K562 (cell line): ENCODE measurements around the gene RAD1. TPM values are rescaled to one million over a fixed set of nuclear protein-coding genes. Genes with fewer than 3 reads are reported as not detected.

Experiments used
- ATAC-seq: fragments of 200-7000 bp; cut with Tn5 transposase; 3 replicates; pipeline ENCODE4 v1.9.1; 2020; ENCODE audit warnings: moderate library complexity
- BruUV-seq: library from RNA; stranded (reverse); fragments of 400-500 nt; replicated peaks from 2 replicates; lab custom pipeline; 2021; lab: Mats Ljungman, UMichigan
- CTCF ChIA-PET: fragments of 300-600 bp; formaldehyde crosslinking; extraction: SDS; loops from one replicate; lab custom pipeline; 2021; ENCODE audit warnings: low intra/inter-chr PET ratio; lab: Yijun Ruan, JAX
- POLR2A ChIA-PET: fragments of 300-600, 350-650 bp; sonication (Branson Sonifier 250); formaldehyde crosslinking; extraction: SDS; loops from one replicate; lab custom pipeline; 2021; ENCODE audit warnings: antibody characterized with exemption, inconsistent platforms; lab: Yijun Ruan, JAX
- DNase-seq, 4 experiments: peaks; one replicate each; pipeline versions ENCODE4 v3.0.0 to v3.0.0-alpha.2; 2011 to 2018; ENCODE audit warnings: low spot score in 3 of 4, mixed read lengths in 3 of 4; ENCODE audit errors: extremely low read depth in 1 of 4
- FAIRE-seq: peaks from 2 replicates; lab custom pipeline; 2011; peaks lifted over from hg19 to GRCh38; lab: Jason Lieb, UNC
- H2AFZ ChIP-seq: 2 replicates; pipeline ENCODE4 v1.6.0; 2011; ENCODE audit warnings: low read depth, low read length, control low read depth, inconsistent platforms
- H3K27ac ChIP-seq: fragments of 200-600 bp; 3 replicates; pipeline ENCODE4 v1.8.0; 2011; ENCODE audit warnings: low read depth, mild to moderate bottlenecking, control low read depth, inconsistent platforms, low read length, moderate library complexity, mixed read lengths; ENCODE audit errors: extremely low read depth
- H3K27me3 ChIP-seq, 2 experiments: fragments of 300-600 bp in 1 of 2; 2 replicates in 1 of 2; 3 replicates in 1 of 2; pipeline versions ENCODE4 v1.6.0 to v1.8.0; 2011; ENCODE audit warnings: inconsistent platforms in 2 of 2, low read length in 2 of 2, mild to moderate bottlenecking in 1 of 2, mixed read lengths in 1 of 2, moderate library complexity in 1 of 2; ENCODE audit not compliant: control insufficient read depth in 2 of 2, insufficient read depth in 2 of 2
- H3K36me3 ChIP-seq: fragments of 300-600 bp; 3 replicates; pipeline ENCODE4 v1.8.0; 2011; ENCODE audit warnings: mild to moderate bottlenecking, low read length, inconsistent platforms; ENCODE audit not compliant: control insufficient read depth, insufficient read depth
- H3K4me1 ChIP-seq, 2 experiments: fragments of 200-600 bp in 1 of 2; replicated peaks in 1 of 2; 2 replicates in 1 of 2; 3 replicates in 1 of 2; pipeline versions ENCODE4 v1.5.1 to v1.8.0; 2011; ENCODE audit warnings: inconsistent platforms in 2 of 2, low read length in 2 of 2, mild to moderate bottlenecking in 1 of 2, mixed read lengths in 1 of 2, moderate library complexity in 1 of 2; ENCODE audit not compliant: control insufficient read depth in 2 of 2, insufficient read depth in 2 of 2
- H3K4me2 ChIP-seq: 2 replicates; pipeline ENCODE4 v1.6.1; 2011; ENCODE audit warnings: low read length, control low read depth, inconsistent platforms, mixed read lengths; ENCODE audit not compliant: insufficient read depth
- H3K4me3 ChIP-seq: fragments of 200-600 bp; sonication (generic), shearing (Covaris generic); 2 replicates; pipeline ENCODE4 v1.5.1; 2016; ENCODE audit warnings: control low read depth, inconsistent platforms
- H3K79me2 ChIP-seq: fragments of 200-600 bp; 3 replicates; pipeline ENCODE4 v1.8.0; 2011; ENCODE audit warnings: low read length, inconsistent platforms; ENCODE audit not compliant: control insufficient read depth, insufficient read depth
- H3K9ac ChIP-seq, 2 experiments: 2 replicates each; pipeline versions ENCODE4 v1.6.0 to v1.6.1; 2011; ENCODE audit warnings: low read depth in 2 of 2, low read length in 2 of 2, control low read depth in 1 of 2, inconsistent platforms in 1 of 2, mild to moderate bottlenecking in 1 of 2, mixed read lengths in 1 of 2; ENCODE audit not compliant: insufficient read depth in 1 of 2
- H3K9me1 ChIP-seq: one replicate; pipeline ENCODE4 v1.6.0; 2011; ENCODE audit warnings: inconsistent platforms, mild to moderate bottlenecking, low read length, moderate library complexity; ENCODE audit not compliant: control insufficient read depth, insufficient read depth
- H3K9me3 ChIP-seq: replicated peaks from 2 replicates; pipeline ENCODE4 v1.5.1; 2011; ENCODE audit warnings: low read depth, low read length, inconsistent platforms; ENCODE audit not compliant: control insufficient read depth, insufficient read depth
- H4K20me1 ChIP-seq: replicated peaks from 2 replicates; pipeline ENCODE4 v1.6.1; 2011; ENCODE audit warnings: low read length, inconsistent platforms, mixed read lengths; ENCODE audit not compliant: control insufficient read depth, insufficient read depth
- ADNP ChIP-seq: fragments of 200-800 bp; sonication (Bioruptor generic); IDR thresholded peaks from 2 replicates; pipeline ENCODE4 v1.6.1; 2016; ENCODE audit warnings: missing genetic modification characterization, missing compliant biosample characterization
- JUN ChIP-seq, 2 experiments: sonication (generic) in 1 of 2; formaldehyde crosslinking in 1 of 2; IDR thresholded peaks; 2 replicates each; pipeline versions ENCODE4 v1.6.1 to v1.8.0; 2012 to 2022; ENCODE audit warnings: borderline replicate concordance in 2 of 2, mild to moderate bottlenecking in 2 of 2, improper control_type of control experiment in 1 of 2, low read depth in 1 of 2, low read length in 1 of 2, missing genetic modification reagents in 1 of 2
- POLR2B ChIP-seq: fragments of 450-650 bp; IDR thresholded peaks from 2 replicates; pipeline ENCODE4 v1.6.1; 2018; ENCODE audit warnings: low read depth; ENCODE audit not compliant: partially characterized antibody
- SMARCC2 ChIP-seq: fragments of 450-650 bp; IDR thresholded peaks from 2 replicates; pipeline ENCODE4 v1.6.1; 2017; ENCODE audit warnings: antibody characterized with exemption, moderate library complexity, mild to moderate bottlenecking, low read depth
- SP1 ChIP-seq: sonication (generic); formaldehyde crosslinking; IDR thresholded peaks from 2 replicates; pipeline ENCODE4 v1.8.1; 2022; ENCODE audit warnings: mild to moderate bottlenecking, missing genetic modification reagents
- TAF7 ChIP-seq: fragments of 450-650 bp; IDR thresholded peaks from 2 replicates; pipeline ENCODE4 v1.6.1; 2016; ENCODE audit warnings: missing genetic modification characterization, missing compliant biosample characterization
- TCF3 ChIP-seq: sonication (generic); formaldehyde crosslinking; IDR thresholded peaks from 2 replicates; pipeline ENCODE4 v1.4.0; 2020; ENCODE audit warnings: mild to moderate bottlenecking, missing genetic modification reagents
- TOE1 ChIP-seq, 2 experiments: fragments of 450-650 bp in 1 of 2; sonication (generic) in 1 of 2; formaldehyde crosslinking in 1 of 2; IDR thresholded peaks; 2 replicates each; pipeline versions ENCODE4 v1.7.1 to v1.8.0; 2016 to 2022; ENCODE audit warnings: borderline replicate concordance in 2 of 2, mild to moderate bottlenecking in 2 of 2, antibody characterized with exemption in 1 of 2, inconsistent platforms in 1 of 2, low read depth in 1 of 2, missing genetic modification reagents in 1 of 2, moderate library complexity in 1 of 2
- WGBS: fragments of 100-300 bp; shearing (Covaris generic); methylation state at CpG from one replicate; pipeline ENCODE4 v1.1.6; 2016; ENCODE audit warnings: low coverage, mixed read lengths; ENCODE audit not compliant: insufficient coverage; ENCODE audit errors: missing lambda C conversion rate; 5-methylcytosine and 5-hydroxymethylcytosine counted together
- in situ Hi-C: fragments of 300-500 bp; cut with MboI; formaldehyde crosslinking; loops from 4 replicates; pipeline ENCODE4 v1.15.0; 2018; ENCODE audit warnings: inconsistent platforms, mixed read lengths
- intact Hi-C: fragments of 100-400 bp; cut with micrococcal nuclease; formaldehyde crosslinking; loops from 2 replicates; pipeline ENCODE4 v1.14.2; 2022
- polyA plus RNA-seq, 8 experiments: library from polyadenylated mRNA; depleted of rRNA in 4 of 8; stranded (reverse) in 5 of 8; unstranded in 3 of 8; fragments of >200 nt; fragmentation: Nextera tagmentation in 2 of 8; fragmentation: Illumina TruSeq in 1 of 8; extraction: Ambion mirVana in 2 of 8; extraction: Trizol in 1 of 8; gene quantifications; 2 replicates each; pipeline versions ENCODE4 v1.2.1 to v1.2.3, GENCODE V29; 2011 to 2014; ENCODE audit warnings: inconsistent platforms in 1 of 8, missing spikeins in 1 of 8
- total RNA-seq, 7 experiments: library from RNA; depleted of rRNA in 6 of 7; stranded (reverse); fragments of >200 nt in 6 of 7; fragmentation: Illumina TruSeq in 2 of 7; extraction: Trizol in 2 of 7; gene quantifications; 2 replicates each; pipeline versions ENCODE4 v1.2.1 to v1.2.3, GENCODE V29; 2011 to 2021; ENCODE audit warnings: low replicate concordance in 1 of 7
- TF ChIP-seq, protein P1 (sequence below): fragments of 150-350 bp; IDR thresholded peaks from 2 replicates; pipeline ENCODE4 v1.6.1; 2014; ENCODE audit warnings: low read depth, mild to moderate bottlenecking, low read length, borderline replicate concordance

Gene RAD1
- total and polyA plus RNA-seq, 9 of the 15 experiments (the other 6 are each of a cell fraction or from before 2014, with no cell fraction given): 44.5 to 148 (median 60.8) TPM

DNA sequence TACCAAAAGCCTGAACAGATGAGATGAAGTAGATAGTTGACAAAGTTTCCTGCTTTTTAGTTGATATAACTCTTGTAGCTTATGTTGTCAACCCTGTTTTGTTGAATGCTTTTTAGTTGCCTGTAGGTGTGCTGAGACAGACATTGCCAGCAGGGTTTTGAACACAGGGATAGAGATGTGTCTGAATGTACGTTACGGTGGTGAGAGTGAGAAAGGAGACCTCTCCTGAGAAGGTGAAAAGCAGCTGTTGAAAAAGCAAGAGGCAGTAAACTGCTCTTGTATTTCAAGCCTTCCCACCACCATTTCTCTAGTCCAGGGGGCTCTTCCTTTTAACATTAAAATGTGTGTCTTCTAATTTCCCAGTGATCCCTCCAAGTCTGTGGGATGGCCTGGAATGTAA is 28.7 kb upstream of the RAD1 start:
- no peak for DNase-seq
- Histone ChIP-seq H3K4me1 (no peaks in the 10 kb centered on the region), H3K27ac (no peak overlapping the region), H3K4me2 (no peak overlapping the region), H4K20me1 (no peaks in the 10 kb centered on the region), H3K9me1 (no peaks in the 10 kb centered on the region), H3K4me3 (no peak overlapping the region), H3K9ac (no peak overlapping the region), H3K27me3 (no peaks in the 10 kb centered on the region), H3K9me3 (no peaks in the 10 kb centered on the region), H3K79me2 (no peaks in the 10 kb centered on the region), H2AFZ (no peak overlapping the region), H3K36me3 (peaks cover 86% of the 10 kb centered on the region)
- in situ Hi-C loops: no loop called here
- no TSS peak for BruUV-seq
- TF ChIP-seq POLR2B (no peak), TOE1 (IDR thresholded peaks at IDR 0.05; ENCODE audit: borderline replicate concordance) (no peak), TOE1 (CRISPR knock-in tag; IDR thresholded peaks at IDR 0.05; ENCODE audit: borderline replicate concordance, low read depth) (no peak), SP1 (CRISPR knock-in tag) (no peak), ADNP (tag) (no peak), TCF3 (CRISPR knock-in tag) (no peak), SMARCC2 (no peak), TAF7 (tag) (no peak), JUN (IDR thresholded peaks at IDR 0.05; ENCODE audit: borderline replicate concordance, low read depth, low read length) (no peak), JUN (CRISPR knock-in tag; IDR thresholded peaks at IDR 0.05; ENCODE audit: borderline replicate concordance) (no peak)
- TF ChIP-seq, protein P1, sequence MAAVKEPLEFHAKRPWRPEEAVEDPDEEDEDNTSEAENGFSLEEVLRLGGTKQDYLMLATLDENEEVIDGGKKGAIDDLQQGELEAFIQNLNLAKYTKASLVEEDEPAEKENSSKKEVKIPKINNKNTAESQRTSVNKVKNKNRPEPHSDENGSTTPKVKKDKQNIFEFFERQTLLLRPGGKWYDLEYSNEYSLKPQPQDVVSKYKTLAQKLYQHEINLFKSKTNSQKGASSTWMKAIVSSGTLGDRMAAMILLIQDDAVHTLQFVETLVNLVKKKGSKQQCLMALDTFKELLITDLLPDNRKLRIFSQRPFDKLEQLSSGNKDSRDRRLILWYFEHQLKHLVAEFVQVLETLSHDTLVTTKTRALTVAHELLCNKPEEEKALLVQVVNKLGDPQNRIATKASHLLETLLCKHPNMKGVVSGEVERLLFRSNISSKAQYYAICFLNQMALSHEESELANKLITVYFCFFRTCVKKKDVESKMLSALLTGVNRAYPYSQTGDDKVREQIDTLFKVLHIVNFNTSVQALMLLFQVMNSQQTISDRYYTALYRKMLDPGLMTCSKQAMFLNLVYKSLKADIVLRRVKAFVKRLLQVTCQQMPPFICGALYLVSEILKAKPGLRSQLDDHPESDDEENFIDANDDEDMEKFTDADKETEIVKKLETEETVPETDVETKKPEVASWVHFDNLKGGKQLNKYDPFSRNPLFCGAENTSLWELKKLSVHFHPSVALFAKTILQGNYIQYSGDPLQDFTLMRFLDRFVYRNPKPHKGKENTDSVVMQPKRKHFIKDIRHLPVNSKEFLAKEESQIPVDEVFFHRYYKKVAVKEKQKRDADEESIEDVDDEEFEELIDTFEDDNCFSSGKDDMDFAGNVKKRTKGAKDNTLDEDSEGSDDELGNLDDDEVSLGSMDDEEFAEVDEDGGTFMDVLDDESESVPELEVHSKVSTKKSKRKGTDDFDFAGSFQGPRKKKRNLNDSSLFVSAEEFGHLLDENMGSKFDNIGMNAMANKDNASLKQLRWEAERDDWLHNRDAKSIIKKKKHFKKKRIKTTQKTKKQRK: no peak
- no peak for ATAC-seq
- POLR2A ChIA-PET: interaction anchor here (0.9 to 1.5 kb wide), 6 partner anchors 9 to 16 kb away, joined by 3 to 5 read pairs (median 4); partner anchors contain the start of gene DNAJC21
- WGBS: 100% methylated on average over 2 of the region's 2 CpGs
- no peak for FAIRE-seq
- CTCF ChIA-PET: no interaction called here
- intact Hi-C loops: no loop called here
